ENCODE measurements around the gene PTGDS.

GRCh38 chr9:137011156-137011555, 33.9 kb downstream of the PTGDS start:
- TF ChIP-seq CTCF (IDR thresholded peaks at IDR 0.05) (no peak), POLR2A (IDR thresholded peaks at IDR 0.05) (no peak)
